GM19351 (cell line): ENCODE results near the gene SEMA5B.

Experiments
- ATAC-seq: cut with Tn5 transposase; IDR thresholded peaks from one replicate; pipeline ENCODE4 v1.9.1; 2021; ENCODE audit warnings: mild to moderate bottlenecking, moderate library complexity; ENCODE audit not compliant: unreplicated experiment

Gene SEMA5B

DNA sequence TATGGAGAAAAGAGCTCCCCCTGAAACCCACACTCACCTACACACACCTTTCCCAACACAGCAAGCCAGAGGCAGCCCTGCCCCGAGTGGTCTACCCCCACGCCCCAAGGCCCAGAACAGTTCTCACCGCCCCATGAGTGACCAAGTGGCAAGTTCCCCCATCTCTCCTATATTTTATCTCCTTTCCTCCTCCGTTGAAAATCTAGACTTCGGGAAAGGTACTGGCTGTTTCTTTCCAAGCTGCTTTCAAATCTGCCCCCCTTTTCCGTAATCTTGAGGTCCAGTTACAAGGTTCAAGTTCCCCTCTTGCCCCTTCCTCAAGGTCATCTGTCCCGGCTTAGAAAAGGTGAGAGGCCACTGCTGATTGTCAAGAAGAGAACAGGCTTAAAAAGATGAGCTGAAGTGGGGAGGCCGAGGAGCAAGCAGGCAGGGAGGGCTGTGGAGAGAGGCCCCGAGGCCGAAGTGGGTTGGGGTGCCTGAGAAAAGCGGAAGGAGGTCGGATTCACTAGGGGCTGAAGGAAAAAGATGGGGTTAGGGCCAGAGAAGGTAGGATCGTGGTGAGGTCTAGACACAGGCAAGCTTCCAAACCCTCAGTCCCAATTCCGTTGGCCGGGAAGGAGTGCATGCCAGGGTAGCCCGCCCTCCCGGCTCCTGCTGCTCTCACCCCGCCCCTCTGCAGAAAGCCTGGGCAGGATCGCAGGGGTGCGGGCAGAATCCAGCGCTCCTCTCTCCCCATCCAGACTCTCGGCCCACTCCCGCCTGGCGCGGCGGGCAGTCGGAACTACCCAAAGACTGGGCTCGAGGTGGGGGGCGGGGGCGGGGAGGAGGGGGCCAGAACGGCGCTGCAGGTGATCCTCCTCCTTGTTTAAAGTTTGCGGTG, 1.7 kb downstream of the SEMA5B start:
- ATAC-seq = no peak

- no peak for ATAC-seq
Observed at GRCh38 chr3:123024056-123024455, 3.5 kb downstream of the SEMA5B start.

GRCh38 chr3:123021996-123022510, 5.5 kb downstream of the SEMA5B start:
- ATAC-seq = no peak

DNA sequence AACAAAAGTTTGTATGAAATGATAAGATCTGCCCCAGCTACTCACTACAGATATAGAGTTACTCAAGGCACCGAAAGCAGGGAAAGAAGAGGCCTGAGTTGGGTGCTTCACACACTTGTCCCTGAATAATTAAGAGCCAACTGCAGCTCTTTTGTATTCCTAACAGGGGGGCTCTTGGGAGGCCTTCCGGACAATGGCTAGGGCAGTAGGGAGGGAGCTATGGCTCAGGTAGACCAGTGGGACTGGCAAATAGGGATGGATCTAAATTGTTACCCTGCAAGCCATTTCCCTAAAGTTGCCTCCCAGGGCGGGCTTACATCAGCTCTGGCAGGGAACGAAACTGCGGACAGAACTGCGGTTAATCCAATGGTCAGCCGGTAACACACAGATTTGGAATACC, 6.2 kb downstream of the SEMA5B start:
- ATAC-seq = no peak

DNA sequence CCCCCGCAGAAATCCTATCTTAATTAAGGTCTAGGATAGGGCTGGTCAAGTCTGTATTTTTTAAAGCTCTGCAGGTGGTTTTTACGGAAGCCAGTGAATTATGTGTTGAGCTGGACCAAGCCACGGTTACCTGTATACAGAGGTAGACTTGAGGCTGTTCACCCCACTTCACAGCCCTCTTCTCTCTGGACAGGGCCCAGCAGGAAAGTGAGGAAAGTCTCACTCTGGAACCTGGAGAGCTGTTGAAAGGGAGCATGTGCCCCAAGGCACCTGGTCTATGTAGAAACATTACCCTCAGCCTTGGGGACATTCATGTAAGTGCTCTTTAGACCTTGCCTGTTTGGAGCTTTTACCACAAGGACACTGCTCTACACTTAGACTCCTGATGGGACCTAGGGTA, 6.9 kb downstream of the SEMA5B start:
- ATAC-seq = no peak

DNA sequence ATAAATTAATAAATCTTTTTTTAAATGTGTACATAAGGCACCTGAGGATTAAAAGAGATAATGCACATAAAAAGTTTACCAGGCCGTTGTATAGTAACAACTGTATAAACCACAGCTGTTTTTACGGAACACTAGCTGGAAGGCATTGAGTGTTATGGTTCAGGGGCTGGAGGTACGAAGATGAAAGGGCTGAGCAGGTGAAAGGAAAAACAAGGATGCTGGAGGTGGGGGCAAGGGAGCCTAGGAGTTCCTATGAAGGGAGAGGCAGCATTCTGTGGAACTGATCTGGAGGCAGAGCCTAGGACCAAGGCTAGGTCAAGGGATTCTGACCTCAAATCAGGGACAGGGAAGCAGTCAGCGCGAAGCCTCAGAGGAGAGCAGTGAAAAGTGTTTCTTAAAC, 8.0 kb downstream of the SEMA5B start:
- ATAC-seq = no peak

DNA sequence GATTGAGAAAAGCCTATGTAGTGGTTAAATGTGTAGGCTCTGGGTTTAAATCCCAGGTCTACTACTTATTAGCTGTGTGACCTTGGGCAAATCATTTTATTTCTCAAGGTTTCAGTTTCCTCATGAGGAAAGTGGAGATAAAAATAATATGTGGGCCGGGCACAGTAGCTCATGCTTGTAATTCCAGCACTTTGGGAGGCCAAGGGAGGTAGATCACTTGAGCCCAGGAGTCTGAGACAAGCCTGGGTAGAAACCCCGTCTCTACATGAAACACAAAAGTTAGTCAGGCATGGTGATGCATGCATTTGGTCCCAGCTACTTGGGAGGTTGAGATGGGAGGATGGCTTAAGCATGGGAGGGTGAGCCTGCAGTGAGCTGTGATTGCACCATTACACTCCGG, 8.4 kb downstream of the SEMA5B start:
- ATAC-seq = no peak

- no peak for ATAC-seq
Observed at GRCh38 chr3:123018683-123019082, 8.9 kb downstream of the SEMA5B start.

DNA sequence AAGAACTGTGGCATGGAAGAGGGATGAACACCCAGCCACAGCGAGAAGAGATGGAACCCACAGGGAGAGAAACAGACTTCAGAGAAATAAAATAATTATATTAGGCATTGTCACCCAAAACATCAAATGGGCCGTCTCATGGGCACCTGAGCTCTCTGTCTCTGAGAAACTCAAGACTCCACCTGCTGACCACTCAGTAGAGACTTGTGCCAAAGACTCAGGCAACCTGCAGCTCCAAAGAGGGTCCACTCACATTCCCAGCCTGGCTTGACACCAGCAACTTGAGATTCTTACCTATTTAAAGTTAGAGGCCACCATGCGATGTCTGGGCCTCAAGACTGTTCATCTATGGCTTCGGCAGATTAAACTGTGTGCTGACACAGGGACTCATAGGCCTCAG, 12.0 kb downstream of the SEMA5B start:
- no peak for ATAC-seq

DNA sequence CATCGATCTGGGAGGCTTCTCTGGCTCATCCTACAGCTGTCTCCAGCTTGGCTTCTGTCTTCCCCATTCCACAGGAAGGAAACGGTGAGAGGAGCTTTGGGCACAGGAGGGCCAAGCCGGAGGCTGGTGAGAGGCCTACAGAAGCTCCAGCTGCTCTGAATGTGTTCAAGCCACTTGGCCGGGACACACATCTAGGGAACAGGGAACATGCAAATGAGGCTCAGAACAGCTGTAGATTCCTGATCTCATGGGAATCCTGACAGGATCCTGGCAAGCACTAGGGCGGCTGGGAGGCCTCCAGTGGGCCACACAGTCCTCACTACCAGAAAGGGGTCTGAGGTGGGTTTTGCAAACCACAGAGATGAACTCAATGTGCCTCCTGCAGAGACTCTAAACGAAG, 13.7 kb downstream of the SEMA5B start:
- no peak for ATAC-seq

- no peak for ATAC-seq
Observed at GRCh38 chr3:123012652-123013051, 14.9 kb downstream of the SEMA5B start.

- no peak for ATAC-seq
Observed at GRCh38 chr3:123011447-123011846, 16.1 kb downstream of the SEMA5B start.

- ATAC-seq = no peak
Observed at GRCh38 chr3:123008840-123009239, 18.7 kb downstream of the SEMA5B start.

- no peak for ATAC-seq
Observed at GRCh38 chr3:123006609-123007008, 21.0 kb downstream of the SEMA5B start.

DNA sequence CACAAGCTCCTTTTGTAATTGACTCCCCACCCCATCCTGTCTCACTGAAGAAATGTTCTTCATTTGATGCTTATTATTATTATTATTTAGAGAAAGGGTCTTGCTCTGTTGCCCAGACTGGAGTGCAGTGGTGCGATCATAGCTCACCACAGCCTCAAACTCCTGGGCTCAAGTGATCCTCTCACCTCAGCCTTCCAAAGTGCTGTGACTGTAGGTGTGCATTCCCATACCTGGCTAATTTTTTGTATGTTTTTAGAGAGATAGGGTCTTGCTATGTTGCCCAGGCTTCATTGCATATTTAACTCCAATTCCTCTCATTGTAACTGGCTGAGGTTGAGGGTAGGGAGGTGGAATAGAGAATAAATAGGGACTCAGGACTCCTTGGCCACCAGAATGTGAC, 22.3 kb downstream of the SEMA5B start:
- no peak for ATAC-seq

DNA sequence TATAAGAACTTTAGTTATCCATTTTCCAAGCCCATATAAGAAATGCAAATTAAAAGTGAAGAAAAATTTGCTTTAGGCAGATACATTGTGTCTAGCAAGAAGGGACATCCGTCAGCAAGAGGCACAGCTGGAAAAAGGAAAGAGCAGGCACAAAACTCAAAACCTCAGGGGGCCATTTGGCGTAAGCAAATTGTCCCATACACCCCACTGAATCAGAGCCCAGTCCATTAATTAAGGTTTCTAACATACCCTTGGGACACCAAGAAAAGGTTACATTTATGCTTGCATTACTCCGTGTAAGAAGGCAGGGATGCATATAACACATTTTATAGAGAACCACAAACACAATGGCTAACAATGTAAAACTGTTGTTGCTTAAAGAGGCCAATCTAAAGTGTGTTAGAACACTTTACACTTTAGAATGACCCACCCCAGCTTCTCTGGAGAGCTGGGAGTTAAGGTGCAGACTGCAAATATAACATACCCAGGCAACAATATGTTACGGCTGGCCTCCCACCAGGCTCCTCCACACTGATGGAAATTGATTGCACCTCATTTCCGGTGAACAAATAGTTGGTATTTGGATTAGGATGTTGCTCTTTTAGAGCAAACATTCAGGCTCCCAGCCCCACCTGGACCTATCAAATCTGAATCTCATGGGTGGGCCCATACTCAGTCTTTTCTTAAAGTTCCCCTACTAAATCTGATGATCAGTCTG, 23.2 kb downstream of the SEMA5B start:
- ATAC-seq = no peak

DNA sequence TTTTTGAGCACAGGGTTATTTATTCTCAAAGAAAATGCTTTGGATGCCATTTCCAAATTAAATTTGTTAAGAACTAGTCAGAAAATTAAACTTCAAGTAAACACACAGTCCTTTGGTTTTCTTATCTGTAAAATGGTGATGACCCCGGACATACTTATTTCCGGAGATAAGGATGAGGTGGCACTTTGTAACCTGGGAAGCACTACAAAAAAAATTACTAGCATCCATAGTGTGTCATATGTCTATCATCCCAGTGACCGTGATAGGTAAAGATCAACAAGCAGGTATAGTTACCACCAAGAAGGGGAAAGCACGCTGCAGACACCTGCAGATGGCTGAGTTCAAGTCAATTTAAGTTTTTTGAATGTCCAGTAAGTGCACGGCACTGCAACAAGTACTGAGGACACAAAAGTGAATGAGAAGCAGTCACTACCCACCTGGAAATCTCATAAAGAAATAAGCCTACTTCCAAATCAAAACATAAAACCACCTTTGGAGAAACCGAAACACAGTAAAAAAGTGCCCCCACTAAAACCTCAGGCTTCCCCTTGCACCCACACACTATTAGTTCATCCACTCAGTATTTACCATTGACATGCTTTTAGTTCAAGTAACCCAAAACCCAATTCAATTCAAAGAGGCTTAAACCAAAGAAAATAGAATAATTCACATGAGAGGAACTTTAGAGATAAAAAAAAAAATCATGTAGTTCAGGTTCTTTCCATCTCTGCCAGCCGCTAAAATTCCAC, 24.6 kb downstream of the SEMA5B start:
- ATAC-seq = no peak

GRCh38 chr3:123002100-123002748, 25.3 kb downstream of the SEMA5B start:
- ATAC-seq = no peak

- ATAC-seq = no peak
Observed at GRCh38 chr3:122998856-122999255, 28.7 kb downstream of the SEMA5B start.

DNA sequence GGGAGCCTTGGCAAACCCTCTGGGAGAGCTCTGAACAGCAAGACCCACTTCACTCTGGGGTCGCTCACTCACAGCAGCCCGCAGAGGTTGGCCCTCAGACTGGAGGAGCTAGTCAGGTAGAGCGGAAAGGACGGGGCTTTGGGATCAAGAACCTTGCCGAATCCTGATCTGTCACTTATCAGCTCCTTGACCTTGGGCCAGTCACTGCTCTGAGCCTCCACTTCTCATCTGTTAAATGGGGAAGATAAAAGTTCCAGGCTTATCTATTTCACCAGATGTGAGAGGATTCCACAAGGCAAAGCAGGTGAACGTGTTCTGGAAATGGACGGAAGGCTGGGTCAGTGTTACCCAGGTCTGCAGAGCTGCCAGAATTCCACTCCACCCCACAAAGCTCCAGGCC, 29.4 kb downstream of the SEMA5B start:
- ATAC-seq = no peak

GRCh38 chr3:122996038-122996580, 31.5 kb downstream of the SEMA5B start:
- no peak for ATAC-seq
